Measurements from ENCODE around the gene PAM. TPM values are rescaled to one million over a fixed set of nuclear protein-coding genes. Genes with fewer than 3 reads are reported as not detected.

Gene PAM
- total RNA-seq, 1 experiment from 2014 or later = 142 TPM

GRCh38 chr5:102753889-102754766 lies 977 bp upstream of the PAM start:
- peaks cover 29% of the 10 kb centered on the region for H3K36me3 Mint-ChIP-seq (ENCODE audit: insufficient read depth, unreplicated experiment)
- H3K9me3 Mint-ChIP-seq (ENCODE audit: low read depth, unreplicated experiment) = no peaks in the 10 kb centered on the region
- H3K27me3 Mint-ChIP-seq (ENCODE audit: unreplicated experiment) = no peaks in the 10 kb centered on the region
- intact Hi-C loops (cut with micrococcal nuclease; ENCODE audit: unreplicated experiment) = no loop called here
- BruUV-seq (replicated peaks) = no TSS peak
- peak overlapping the region; percentile 92 for H3K4me3 Mint-ChIP-seq (ENCODE audit: low read depth, unreplicated experiment)
- peaks cover 37% of the 10 kb centered on the region for H3K4me1 Mint-ChIP-seq (ENCODE audit: low read depth, unreplicated experiment)
- no peak for TF ChIP-seq CTCF (IDR thresholded peaks at IDR 0.05; ENCODE audit: unreplicated experiment)
- peak overlapping the region; percentile 92 for H3K27ac Mint-ChIP-seq (ENCODE audit: unreplicated experiment)
- CTCF ChIA-PET = interaction anchor here (0.6 to 0.7 kb wide), 2 partner anchors 30 to 1779 kb away, joined by 3 to 4 read pairs; no protein-coding TSS in a partner anchor
- peak; percentile 36 for DNase-seq

GRCh38 chr5:102755686-102756371 lies 724 bp downstream of the PAM start:
- no peak for TF ChIP-seq CTCF (IDR thresholded peaks at IDR 0.05; ENCODE audit: unreplicated experiment)
- H3K27ac Mint-ChIP-seq (ENCODE audit: unreplicated experiment) = peak overlapping the region; percentile 92
- peaks cover 29% of the 10 kb centered on the region for H3K4me1 Mint-ChIP-seq (ENCODE audit: low read depth, unreplicated experiment)
- H3K9me3 Mint-ChIP-seq (ENCODE audit: low read depth, unreplicated experiment) = no peaks in the 10 kb centered on the region
- no peaks in the 10 kb centered on the region for H3K27me3 Mint-ChIP-seq (ENCODE audit: unreplicated experiment)
- intact Hi-C loops (cut with micrococcal nuclease; ENCODE audit: unreplicated experiment) = no loop called here
- BruUV-seq (replicated peaks) = TSS peak; percentile 75
- DNase-seq = peak; percentile 71
- CTCF ChIA-PET = interaction anchor here (0.6 to 1.2 kb wide), 5 partner anchors 24 to 1307 kb away, joined by 3 to 5 read pairs (median 3); partner anchors contain the start of gene PPIP5K2
- H3K4me3 Mint-ChIP-seq (ENCODE audit: low read depth, unreplicated experiment) = peak overlapping the region; percentile 92
- H3K36me3 Mint-ChIP-seq (ENCODE audit: insufficient read depth, unreplicated experiment) = peaks cover 29% of the 10 kb centered on the region

GRCh38 chr5:102758576-102758975 lies 3.5 kb downstream of the PAM start:
- CTCF ChIA-PET = interaction anchor here (1.1 kb wide), 1 partner anchor 77 kb away, joined by 5 read pairs; no protein-coding TSS in a partner anchor
- H3K4me1 Mint-ChIP-seq (ENCODE audit: low read depth, unreplicated experiment) = peaks cover 46% of the 10 kb centered on the region
- H3K4me3 Mint-ChIP-seq (ENCODE audit: low read depth, unreplicated experiment) = no peak overlapping the region
- H3K27ac Mint-ChIP-seq (ENCODE audit: unreplicated experiment) = no peak overlapping the region
- intact Hi-C loops (cut with micrococcal nuclease; ENCODE audit: unreplicated experiment) = no loop called here
- DNase-seq = no peak
- BruUV-seq (replicated peaks) = no TSS peak
- no peaks in the 10 kb centered on the region for H3K9me3 Mint-ChIP-seq (ENCODE audit: low read depth, unreplicated experiment)
- H3K27me3 Mint-ChIP-seq (ENCODE audit: unreplicated experiment) = no peaks in the 10 kb centered on the region
- H3K36me3 Mint-ChIP-seq (ENCODE audit: insufficient read depth, unreplicated experiment) = peaks cover 28% of the 10 kb centered on the region
- no peak for TF ChIP-seq CTCF (IDR thresholded peaks at IDR 0.05; ENCODE audit: unreplicated experiment)

GRCh38 chr5:102759289-102759688 lies 4.2 kb downstream of the PAM start:
- no TSS peak for BruUV-seq (replicated peaks)
- intact Hi-C loops (cut with micrococcal nuclease; ENCODE audit: unreplicated experiment) = no loop called here
- H3K36me3 Mint-ChIP-seq (ENCODE audit: insufficient read depth, unreplicated experiment) = peaks cover 21% of the 10 kb centered on the region
- DNase-seq = no peak
- no peak for TF ChIP-seq CTCF (IDR thresholded peaks at IDR 0.05; ENCODE audit: unreplicated experiment)
- H3K9me3 Mint-ChIP-seq (ENCODE audit: low read depth, unreplicated experiment) = no peaks in the 10 kb centered on the region
- H3K4me3 Mint-ChIP-seq (ENCODE audit: low read depth, unreplicated experiment) = no peak overlapping the region
- H3K27ac Mint-ChIP-seq (ENCODE audit: unreplicated experiment) = no peak overlapping the region
- CTCF ChIA-PET = interaction anchor here (1.1 kb wide), 1 partner anchor 78 kb away, joined by 5 read pairs; no protein-coding TSS in a partner anchor
- H3K4me1 Mint-ChIP-seq (ENCODE audit: low read depth, unreplicated experiment) = peaks cover 42% of the 10 kb centered on the region
- no peaks in the 10 kb centered on the region for H3K27me3 Mint-ChIP-seq (ENCODE audit: unreplicated experiment)
